Psoas muscle (tissue), 8 donors: ENCODE data around the gene FOXN4. TPM values are rescaled to one million over a fixed set of nuclear protein-coding genes. Genes with fewer than 3 reads are reported as not detected.

Source experiments
- ATAC-seq, 4 donors: fragments of 200-7000 bp; cut with Tn5 transposase; one replicate each; pipeline ENCODE4 v1.9.1; 2020; ENCODE audit warnings: moderate library complexity in 3 of 4, mild to moderate bottlenecking in 2 of 4
- DNase-seq, 2 donors: peaks; one replicate each; pipeline ENCODE4 v3.0.0-alpha.2; 2020
- H3K27ac ChIP-seq: fragments of 200-600 bp; one replicate; pipeline ENCODE4 v1.8.0; 2022
- H3K27me3 ChIP-seq, 3 donors: fragments of 200-600 bp in 1 of 3; one replicate each; pipeline versions ENCODE4 v1.6.1 to v1.8.0; 2013 to 2022; ENCODE audit warnings: low read length in 2 of 3, mild to moderate bottlenecking in 2 of 3, moderate library complexity in 1 of 3; ENCODE audit not compliant: insufficient read depth in 3 of 3
- H3K36me3 ChIP-seq, 2 donors: fragments of 200-600 bp in 1 of 2; one replicate each; pipeline versions ENCODE4 v1.6.1 to v1.8.0; 2013 to 2022; ENCODE audit warnings: low read depth in 1 of 2, mild to moderate bottlenecking in 1 of 2, moderate library complexity in 1 of 2; ENCODE audit not compliant: insufficient read depth in 1 of 2
- H3K4me1 ChIP-seq: fragments of 200-600 bp; one replicate; pipeline ENCODE4 v1.8.0; 2022
- H3K4me3 ChIP-seq: fragments of 200-600 bp; one replicate; pipeline ENCODE4 v1.8.0; 2022; ENCODE audit warnings: mild to moderate bottlenecking
- H3K9me3 ChIP-seq: fragments of 200-600 bp; one replicate; pipeline ENCODE4 v1.8.0; 2022
- WGBS, 3 donors: extraction: QIAGEN DNeasy Blood & Tissue Kit; methylation state at CpG; one replicate each; pipeline versions ENCODE4 v1.1.6 to v1.1.7; 2013; 5-methylcytosine and 5-hydroxymethylcytosine counted together
- intact Hi-C, 2 donors: fragments of 100-400 bp; cut with DNase I; formaldehyde crosslinking; loops; one replicate each; pipeline versions ENCODE4 v1.11.0 to v1.14.2; 2022
- polyA plus RNA-seq, 3 donors: library from polyadenylated mRNA; stranded (reverse); fragments of 200-250 nt; gene quantifications; one replicate each; pipeline ENCODE4 v1.2.3, GENCODE V29; 2013
- total RNA-seq, 4 donors: library from RNA; stranded (reverse); fragmentation: NEBNext Ultra II Directional in 2 of 4; extraction: Animal tissue kit (Norgen Biotek cat#: 25700) in 2 of 4; gene quantifications; one replicate each; pipeline versions ENCODE4 v1.2.1 to v1.2.4, GENCODE V29; 2021 to 2023
- TF ChIP-seq, protein P1 (sequence below): fragments of 200-600 bp; IDR thresholded peaks from one replicate; pipeline ENCODE4 v1.8.0; 2022; ENCODE audit warnings: antibody characterized with exemption
- donor health status: healthy with polysubstance abuse.
- donor health status: DM: no; HTN: no; CAD: no; lungs with moderate emphysema.
- donor health status: Bipolar disorder and iron deficiency.
- donor health status: healthy.
- donor health status: DM: yes; HTN: yes; CAD: no.
- donor health status: DM: no; HTN: no; CAD: no.
- donor health status: DM: no; HTN: no; CAD: no.
- donor health status: DM: yes; HTN: yes; CAD: no.

Gene FOXN4
- total and polyA plus RNA-seq, 7 donors: 0.01 to 0.03 TPM; not detected in 5

DNA sequence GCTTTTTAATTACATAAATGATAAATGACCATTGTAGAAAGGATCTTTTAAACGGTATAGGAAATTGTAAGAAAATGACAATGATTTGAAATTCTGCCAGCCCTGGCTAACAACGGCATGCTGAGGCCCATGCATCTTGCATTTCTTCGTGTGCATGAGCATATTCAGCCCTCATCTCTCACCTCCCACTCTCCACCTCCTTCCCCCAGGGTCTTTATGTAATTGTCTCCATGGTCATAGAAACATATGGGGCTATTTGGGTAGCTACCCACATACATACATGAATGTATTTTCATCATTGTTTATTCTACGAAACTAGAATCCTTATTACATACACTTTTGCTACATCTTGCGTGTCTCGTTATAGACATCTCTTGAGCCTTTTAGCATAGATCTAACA lies 43.1 kb upstream of the FOXN4 start:
- Histone ChIP-seq H3K4me1 (no peaks in the 10 kb centered on the region), H3K4me3 (no peak overlapping the region), H3K27me3 (peaks cover 0 to 4% (median 0%) of the 10 kb centered on the region in 3 donors), H3K27ac (no peak overlapping the region), H3K36me3 (no peaks in the 10 kb centered on the region), H3K9me3 (no peaks in the 10 kb centered on the region)
- intact Hi-C loops: no loop called here
- DNase-seq (no peak), ATAC-seq (no peak)
- TF ChIP-seq, protein P1, sequence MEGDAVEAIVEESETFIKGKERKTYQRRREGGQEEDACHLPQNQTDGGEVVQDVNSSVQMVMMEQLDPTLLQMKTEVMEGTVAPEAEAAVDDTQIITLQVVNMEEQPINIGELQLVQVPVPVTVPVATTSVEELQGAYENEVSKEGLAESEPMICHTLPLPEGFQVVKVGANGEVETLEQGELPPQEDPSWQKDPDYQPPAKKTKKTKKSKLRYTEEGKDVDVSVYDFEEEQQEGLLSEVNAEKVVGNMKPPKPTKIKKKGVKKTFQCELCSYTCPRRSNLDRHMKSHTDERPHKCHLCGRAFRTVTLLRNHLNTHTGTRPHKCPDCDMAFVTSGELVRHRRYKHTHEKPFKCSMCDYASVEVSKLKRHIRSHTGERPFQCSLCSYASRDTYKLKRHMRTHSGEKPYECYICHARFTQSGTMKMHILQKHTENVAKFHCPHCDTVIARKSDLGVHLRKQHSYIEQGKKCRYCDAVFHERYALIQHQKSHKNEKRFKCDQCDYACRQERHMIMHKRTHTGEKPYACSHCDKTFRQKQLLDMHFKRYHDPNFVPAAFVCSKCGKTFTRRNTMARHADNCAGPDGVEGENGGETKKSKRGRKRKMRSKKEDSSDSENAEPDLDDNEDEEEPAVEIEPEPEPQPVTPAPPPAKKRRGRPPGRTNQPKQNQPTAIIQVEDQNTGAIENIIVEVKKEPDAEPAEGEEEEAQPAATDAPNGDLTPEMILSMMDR: no peak
- 44 to 57% (median 57%) methylated on average over 6 of the region's 6 CpGs for WGBS, 3 donors

DNA sequence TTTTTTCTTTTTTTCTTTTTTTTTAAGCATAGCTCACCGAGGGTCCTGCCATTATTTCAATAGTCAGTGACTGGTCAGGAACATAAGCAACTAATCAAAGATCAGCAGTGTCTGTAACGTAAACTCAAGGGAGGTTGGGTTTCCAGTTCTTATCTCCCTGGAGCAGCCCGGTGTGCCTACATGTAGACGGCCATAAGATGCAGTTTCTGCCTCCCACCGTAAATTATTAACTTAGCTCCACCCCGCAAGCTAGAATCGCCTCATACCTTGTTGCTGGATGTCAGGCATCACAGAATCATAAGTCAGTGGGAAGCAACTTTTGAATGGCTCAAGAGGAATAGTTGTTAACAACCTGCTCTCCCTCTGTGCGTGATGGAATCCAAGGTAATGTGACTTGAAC lies 38.5 kb upstream of the FOXN4 start, which contains the start of gene MYO1H:
TSS of gene MYO1H (plus strand) at position 312 of the 400 bp plus-strand sequence. CDS start at position 373, 61 bp downstream.
- DNase-seq (no peak), ATAC-seq (no peak)
- H3K4me3 ChIP-seq: no peak within 1 kb of the TSS
- H3K27ac ChIP-seq: no peak within 1 kb of the TSS
- H3K27me3 ChIP-seq: peaks cover 0 to 2% (median 0%) of the 10 kb centered on the region in 3 donors
- no peaks in the 10 kb centered on the region for H3K36me3 ChIP-seq
- 76 to 83% (median 81%) methylated on average over 8 of the region's 8 CpGs for WGBS, 3 donors
- TF ChIP-seq, protein P1: no peak
- intact Hi-C loops: no loop called here
- H3K4me1 ChIP-seq: no peaks in the 10 kb centered on the region
- no peaks in the 10 kb centered on the region for H3K9me3 ChIP-seq

DNA sequence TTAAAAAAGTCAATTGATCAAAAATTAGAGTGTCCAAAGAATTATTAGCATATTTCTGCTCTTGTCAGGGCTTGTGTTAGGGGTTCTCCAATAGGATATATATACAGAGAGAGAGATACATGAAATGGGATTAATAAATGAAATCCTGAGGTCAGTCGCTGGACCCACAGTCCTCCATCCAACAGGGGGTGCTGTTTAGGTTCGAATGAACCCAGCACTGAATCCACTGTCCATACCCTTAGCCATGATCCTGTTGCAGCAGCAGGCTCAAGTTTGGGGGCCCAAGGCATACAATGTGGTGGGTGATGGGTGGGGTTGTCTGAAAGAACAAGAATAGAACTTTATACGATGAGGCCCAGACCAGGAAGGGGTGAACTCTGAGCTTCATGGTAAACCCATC lies 37.8 kb upstream of the FOXN4 start:
- Histone ChIP-seq H3K36me3 (no peaks in the 10 kb centered on the region), H3K4me1 (no peaks in the 10 kb centered on the region), H3K9me3 (no peaks in the 10 kb centered on the region), H3K27ac (no peak overlapping the region), H3K27me3 (peaks cover 0 to 2% (median 0%) of the 10 kb centered on the region in 3 donors), H3K4me3 (no peak overlapping the region)
- 85 to 88% (median 87%) methylated on average over 3 of the region's 3 CpGs for WGBS, 3 donors
- TF ChIP-seq, protein P1: no peak
- ATAC-seq: no peak
- DNase-seq: no peak
- intact Hi-C loops: no loop called here

DNA sequence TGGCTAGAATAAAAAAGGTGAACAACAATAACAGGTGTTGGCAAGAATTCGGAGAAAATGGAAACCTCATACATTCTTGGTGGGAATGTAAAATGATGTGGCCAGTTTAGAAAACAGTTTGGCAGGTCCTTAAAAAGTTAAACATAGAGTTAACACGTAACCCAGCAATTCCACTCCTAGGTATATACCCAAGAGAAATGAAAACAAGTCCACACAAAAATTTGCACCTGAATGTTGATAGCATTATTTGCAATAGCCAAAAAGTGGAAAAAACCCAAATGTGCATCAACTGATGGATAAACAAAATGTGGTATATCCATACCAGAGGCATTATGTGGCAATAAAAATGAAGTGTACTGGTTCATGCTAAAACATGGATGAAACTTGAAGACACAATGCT lies 36.3 kb upstream of the FOXN4 start:
- intact Hi-C loops: no loop called here
- Histone ChIP-seq H3K4me1 (no peaks in the 10 kb centered on the region), H3K36me3 (no peaks in the 10 kb centered on the region), H3K27me3 (peaks cover 0 to 2% (median 0%) of the 10 kb centered on the region in 3 donors), H3K27ac (no peak overlapping the region), H3K4me3 (no peak overlapping the region), H3K9me3 (no peaks in the 10 kb centered on the region)
- no peak for DNase-seq
- no peak for ATAC-seq
- TF ChIP-seq, protein P1: no peak
- WGBS, 3 donors: 70 to 80% (median 73%) methylated on average over 2 of the region's 2 CpGs

DNA sequence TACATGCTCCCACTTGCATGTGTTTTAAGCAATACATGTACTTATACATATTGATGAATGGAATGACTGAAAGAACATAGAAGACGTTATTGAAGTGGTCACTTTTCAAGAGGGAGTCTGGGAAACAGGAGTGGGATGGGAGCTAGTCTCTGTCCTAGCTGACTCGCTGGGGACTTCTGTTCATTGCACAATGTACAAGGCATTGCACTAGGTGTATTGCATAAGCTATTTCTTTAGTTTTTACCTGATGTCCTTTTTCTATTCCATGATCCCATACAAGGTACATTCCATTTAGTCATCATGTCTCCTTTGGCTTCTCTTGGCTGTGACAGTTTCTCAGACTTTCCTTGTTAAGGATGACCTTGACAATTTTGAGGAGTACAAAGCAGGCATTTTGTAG lies 34.6 kb upstream of the FOXN4 start:
- no peaks in the 10 kb centered on the region for H3K9me3 ChIP-seq
- H3K27ac ChIP-seq: no peak overlapping the region
- TF ChIP-seq, protein P1: no peak
- peaks cover 0 to 2% (median 0%) of the 10 kb centered on the region in 3 donors for H3K27me3 ChIP-seq
- ATAC-seq (no peak), DNase-seq (no peak)
- H3K4me1 ChIP-seq: no peaks in the 10 kb centered on the region
- WGBS, 3 donors: 33 to 65% (median 54%) methylated on average over 2 of the region's 2 CpGs
- no peak overlapping the region for H3K4me3 ChIP-seq
- intact Hi-C loops: no loop called here
- no peaks in the 10 kb centered on the region for H3K36me3 ChIP-seq
